ENCODE measurements around the gene ALDH1A2. TPM values are rescaled to one million over a fixed set of nuclear protein-coding genes. Genes with fewer than 3 reads are reported as not detected.
"Not testable (repeated sequence)": the region's sequence is repeated elsewhere in the genome, so short reads cannot be mapped to it uniquely, and the experiment has no call there.

Gene ALDH1A2
- 0.16 TPM for polyA plus RNA-seq (2013, experiment 1 of 2; ENCODE audit: insufficient read length)
- polyA plus RNA-seq (2013, experiment 2 of 2; ENCODE audit: insufficient read length), result 0.17 TPM

DNA sequence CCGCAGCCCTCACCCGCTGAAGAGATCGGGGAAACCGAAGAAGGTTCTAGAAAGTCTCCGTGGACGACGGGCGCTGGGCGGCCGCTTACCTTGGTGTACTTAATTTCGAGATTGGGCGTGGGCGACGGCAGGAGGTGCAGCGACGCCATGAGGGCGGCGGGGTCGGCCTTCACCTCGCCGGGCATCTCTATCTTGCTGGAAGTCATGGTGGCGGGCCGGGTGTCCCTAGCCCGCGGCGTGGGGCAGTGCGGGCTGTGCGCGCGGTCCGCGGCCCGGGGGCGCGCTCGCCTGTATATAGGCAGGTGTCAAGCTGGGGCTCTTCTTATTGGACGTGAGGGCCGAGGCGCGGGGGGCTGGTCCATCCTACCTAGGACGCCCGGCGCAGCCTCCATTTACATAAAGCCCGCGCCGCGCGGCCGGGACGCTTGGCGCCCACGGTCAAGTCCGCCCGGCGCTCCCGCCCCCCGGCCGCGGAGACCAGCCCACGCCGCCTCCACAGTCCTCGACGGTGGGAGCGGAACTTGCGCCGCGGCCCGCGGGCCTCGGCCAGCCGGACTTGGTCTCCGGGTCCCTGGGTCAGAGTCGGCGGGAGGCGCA, at the start of gene ALDH1A2:
TSS of gene ALDH1A2 (minus strand) at position 267 of the 597 bp plus-strand sequence. CDS start at position 206, 61 bp downstream.
- DNase-seq, result no peak

DNA sequence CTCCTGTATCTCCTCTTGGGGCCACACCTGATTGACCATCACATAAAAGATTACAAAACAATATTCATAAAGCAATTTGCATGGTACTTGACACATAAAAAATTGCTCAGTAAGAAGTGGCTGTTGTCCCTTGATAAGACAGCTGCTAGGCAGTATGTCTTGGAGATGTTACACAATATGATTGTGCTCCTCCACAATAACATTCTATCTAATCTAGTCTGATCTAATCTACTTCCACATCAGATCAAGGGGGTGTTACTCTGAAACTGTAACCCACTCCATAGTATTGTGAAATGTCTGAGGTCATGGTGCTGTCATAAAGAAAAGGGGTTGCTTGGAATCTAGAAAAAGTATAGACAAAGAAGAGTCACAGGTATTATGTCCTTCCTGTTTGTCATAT, 49.3 kb upstream of the ALDH1A2 start:
- no peak for DNase-seq

DNA sequence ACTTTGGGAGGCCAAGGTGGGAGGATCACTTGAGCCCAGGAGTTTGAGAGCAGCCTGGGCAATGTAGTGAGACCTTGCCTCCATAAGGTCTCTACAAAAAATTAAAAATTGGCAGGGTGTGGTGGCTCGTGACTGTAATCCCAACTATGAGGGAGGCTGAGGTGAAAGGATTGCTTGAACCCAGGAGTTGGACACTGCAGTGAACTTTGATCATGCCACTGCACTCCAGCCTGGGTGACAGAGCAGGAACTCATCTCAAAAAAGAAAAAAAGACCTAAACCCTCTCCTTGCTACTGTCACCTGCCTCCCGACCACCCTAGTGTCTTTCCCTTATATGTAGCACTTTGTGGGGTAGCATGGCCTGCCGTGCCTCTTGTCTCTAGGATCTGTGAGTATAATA, 48.9 kb upstream of the ALDH1A2 start:
- DNase-seq, result no peak

DNA sequence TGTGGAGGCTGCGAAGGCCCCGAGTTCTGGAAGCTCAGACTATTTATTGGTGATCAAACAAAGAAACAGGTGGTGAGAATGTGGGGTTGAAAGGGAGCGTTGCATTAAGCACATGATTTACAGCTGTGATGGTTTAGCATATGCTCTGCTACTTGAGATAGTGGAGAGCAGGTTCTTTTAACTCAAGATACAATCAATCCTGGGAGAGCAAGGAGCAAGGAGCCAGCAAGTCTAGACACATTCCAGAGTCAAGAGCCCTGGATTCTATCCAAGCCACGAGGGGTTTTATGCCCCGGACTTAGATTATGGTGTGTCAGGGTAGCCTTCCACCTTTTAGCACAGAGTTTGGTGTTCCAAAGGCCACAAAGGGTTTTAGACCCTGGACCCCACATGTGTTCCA, 47.8 kb upstream of the ALDH1A2 start:
- DNase-seq, result peak; percentile 4

DNA sequence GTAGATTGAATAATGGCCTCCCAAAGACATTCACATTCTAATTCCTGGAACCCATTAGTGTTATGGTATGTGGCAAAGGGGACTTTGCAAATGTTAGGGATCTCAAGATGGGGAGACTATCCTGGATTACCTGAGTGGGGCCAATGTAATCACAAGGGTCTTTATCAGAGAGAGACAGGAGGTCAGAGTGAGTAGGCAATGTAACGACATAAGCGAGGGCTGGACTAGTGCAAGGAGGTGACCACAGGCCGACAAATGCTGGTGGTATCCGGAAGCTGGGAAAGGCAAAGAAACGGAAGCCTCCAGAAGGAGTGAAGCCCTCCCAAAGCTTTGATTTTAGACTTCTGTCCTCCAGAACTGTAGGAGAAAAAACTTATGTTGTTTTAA, 46.2 kb upstream of the ALDH1A2 start:
- no peak for DNase-seq

DNA sequence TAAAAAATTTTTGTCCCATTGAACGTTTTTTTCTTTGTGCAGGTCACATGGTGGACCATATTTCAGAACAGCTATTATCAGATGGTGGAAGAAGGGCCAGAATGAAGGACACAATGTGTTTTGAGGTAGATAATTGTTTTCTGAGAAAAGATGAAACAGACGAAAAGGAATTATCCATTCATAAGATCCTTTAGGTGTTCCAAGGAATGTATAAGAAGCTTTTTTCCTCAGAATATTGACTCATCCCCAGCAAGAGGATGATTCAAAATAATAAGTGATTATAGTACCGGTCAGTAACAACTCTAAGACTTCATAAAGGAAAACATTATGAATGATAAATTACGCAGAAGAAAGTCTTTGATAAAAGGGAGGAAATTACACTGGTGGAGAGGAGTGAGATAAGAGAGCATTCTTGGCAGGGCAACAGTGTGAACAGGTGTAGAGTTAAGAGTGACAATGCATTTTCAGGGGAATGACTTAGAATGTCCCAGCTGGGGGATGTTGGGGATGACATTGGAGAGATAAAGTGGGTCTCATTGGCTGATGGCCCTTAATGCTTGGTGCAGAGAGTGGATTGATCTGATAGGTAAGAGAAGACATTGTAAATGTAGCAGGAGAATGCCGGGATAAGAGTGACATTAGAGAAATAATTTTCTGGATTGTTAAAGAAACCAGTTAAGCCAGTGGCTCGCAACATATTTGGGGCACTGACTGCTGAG, 45.6 kb upstream of the ALDH1A2 start:
- no peak for DNase-seq

DNA sequence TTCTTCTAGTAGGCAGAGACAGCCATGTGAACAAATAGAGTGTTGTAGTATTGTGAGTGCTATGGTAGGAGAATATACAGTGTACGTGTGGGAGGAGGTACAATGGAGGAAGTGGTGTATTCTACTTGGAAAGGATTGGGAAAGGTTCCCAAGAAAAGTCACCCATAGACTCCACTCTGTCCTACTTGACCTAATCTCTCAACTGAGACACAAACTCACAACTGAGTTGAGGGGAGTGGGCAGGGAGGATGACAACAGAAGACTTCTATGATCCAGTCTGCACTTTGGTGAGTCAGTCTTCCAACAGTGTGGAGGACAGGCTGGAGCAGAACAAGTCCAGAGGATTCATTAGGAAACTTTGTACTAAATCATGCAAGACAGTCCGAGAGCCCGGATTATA, 43.9 kb upstream of the ALDH1A2 start:
- DNase-seq, result no peak

DNA sequence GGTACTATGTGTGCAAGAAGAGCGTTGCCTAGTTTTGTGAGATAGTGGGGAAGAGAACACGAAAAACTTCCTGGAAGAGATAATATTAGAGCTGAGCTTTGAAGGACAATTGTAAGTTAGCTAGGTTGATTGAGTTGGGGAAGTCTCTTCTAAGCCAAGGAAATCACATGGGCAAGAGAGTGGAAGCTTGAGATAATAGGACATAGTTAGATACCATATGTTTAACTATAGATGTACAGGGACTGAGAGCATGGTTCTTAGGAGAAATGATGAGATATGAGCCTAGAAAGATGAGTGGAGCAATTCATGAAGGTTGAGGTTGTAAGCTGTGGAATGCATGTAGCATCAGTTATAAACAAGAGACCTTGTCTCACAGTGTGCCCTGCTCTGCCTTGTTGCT, 42.6 kb upstream of the ALDH1A2 start:
- DNase-seq, result no peak

DNA sequence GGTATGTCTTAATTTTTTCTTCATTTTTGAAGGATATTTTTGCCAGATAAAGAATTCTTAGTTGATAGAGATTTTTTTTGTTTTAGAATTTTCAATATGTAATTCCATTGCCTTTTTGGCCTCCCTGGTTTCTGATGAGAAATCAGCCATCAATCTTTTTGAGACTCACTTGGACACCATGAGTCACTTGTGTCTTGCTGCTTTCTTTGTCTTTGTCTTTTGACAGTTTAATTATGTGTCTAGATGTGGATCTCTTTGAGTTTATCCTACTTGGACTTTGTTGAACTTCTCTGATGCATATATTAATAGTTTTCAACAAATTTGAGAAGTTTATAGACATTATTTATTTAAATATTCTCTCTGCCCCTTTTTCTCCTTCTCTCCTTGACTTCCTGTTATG, 38.0 kb upstream of the ALDH1A2 start:
- DNase-seq, result no peak

DNA sequence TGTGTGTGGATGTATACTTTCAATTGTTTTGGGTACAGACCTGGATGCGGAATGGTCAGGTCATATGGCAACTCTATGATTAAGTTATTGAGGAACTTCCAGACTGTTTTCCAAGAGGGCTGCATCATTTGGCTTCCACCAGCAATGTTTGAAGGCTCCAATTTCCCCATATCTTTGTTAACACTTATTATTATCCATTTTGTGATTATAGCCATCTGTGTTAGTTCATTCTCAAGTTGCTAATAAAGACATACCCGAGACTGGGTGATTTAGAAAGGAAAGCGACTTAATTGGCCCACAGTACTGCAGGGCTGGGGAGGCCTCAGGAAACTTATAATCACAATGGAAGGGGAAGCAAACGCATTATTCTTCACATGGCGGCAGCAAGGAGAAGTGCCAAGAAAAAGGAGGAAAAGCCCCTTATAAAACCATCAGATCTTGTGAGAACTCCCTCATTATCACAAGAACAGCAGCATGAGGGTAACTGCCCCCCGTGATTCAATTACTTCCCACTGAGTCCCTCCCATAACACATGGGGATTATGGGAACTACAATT, 31.1 kb upstream of the ALDH1A2 start:
- DNase-seq, result no peak

DNA sequence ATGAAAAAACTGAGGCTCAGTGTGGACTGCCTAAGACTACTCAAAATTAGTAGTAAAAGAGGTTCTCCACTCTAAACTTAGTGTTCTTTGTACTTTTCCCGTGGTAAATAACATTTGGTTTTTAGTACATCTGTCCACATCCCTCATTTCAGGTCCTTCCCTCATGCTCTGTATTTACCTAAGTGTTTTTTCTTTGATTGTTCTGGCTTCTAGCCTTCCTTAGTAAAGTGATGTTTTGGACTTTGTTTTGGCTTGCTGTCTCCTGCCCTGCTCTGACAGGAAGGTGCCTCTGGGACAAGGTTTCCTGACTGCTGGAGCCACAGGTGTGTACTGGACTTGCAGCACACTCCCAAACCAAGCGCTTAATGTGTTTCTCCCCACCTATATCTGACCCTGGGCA, 29.9 kb upstream of the ALDH1A2 start:
- no peak for DNase-seq

DNA sequence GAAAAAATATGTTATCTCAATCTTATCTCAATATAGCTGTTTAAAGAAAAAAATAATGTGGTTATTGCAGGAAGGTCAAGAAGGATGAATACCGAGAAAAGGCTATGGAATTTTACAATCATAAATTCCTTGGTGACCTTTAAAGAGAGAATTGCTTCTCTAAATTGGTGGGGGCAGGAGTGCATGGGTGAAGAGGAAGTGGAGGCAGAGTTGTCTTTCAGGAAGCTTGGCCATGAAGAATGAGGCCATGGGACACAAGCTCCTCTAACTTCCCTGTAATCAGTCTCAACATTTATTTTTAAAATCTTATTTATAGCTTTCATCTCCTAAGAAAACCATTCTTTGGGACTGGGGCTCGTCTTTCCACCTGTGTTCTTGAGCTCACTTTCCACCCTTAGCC, 22.4 kb upstream of the ALDH1A2 start:
- no peak for DNase-seq

DNA sequence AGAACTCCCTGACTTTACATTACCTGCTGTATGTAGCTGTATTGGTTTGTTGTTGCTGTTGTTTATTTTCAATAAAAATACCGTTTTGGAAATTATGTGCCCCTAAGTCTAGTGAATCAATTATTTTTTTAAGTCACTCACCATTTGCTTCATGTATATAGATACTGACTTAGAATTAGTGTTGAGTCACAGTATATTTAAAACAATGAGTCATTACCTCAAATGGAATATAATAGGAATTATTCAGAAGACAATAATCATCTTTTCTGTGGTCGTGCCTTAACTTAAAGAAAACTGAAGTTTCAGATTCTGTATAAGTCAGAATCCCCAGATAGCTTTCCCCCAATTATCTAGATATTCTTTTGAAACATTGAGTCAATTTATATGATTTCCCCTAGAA, 21.0 kb upstream of the ALDH1A2 start:
- DNase-seq, result peak; percentile 58

DNA sequence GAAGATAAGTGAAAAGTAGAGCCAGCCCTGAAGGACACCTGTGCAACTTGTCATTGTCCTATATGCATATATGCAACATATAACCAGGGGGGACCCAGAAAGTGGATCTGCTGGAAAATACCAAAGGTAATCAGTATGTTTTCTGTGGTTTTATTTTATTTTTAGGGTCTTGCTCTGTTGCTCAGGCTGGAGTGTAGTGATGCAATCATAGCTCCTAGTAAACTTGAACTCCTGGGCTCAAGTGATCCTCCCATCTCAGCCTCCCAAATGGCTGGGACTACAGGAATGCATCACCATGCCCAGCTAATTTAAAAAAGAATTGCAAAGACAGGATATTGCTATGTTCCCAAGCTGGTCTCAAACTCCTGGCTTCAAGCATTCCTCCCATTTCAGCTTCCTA, 18.0 kb upstream of the ALDH1A2 start:
- no peak for DNase-seq

DNA sequence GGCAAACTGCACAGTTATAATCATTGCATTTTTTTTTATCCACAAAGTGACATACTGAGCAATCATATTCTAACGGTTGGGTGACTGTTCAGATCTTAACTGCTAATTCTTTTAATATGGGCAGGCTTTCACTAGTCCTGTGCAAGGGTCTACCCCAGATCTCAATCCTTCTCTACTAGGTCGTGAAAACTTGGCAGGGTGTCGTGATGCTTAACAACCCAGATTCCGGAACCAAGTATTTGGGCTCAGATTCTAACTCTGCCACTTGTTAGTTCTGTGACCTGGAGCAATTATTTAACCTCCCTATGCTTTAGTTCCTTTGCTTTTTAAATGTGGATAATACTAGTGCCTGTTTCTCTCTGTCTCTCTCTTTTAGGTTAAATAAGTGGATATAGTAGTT, 16.4 kb upstream of the ALDH1A2 start:
- DNase-seq, result no peak

DNA sequence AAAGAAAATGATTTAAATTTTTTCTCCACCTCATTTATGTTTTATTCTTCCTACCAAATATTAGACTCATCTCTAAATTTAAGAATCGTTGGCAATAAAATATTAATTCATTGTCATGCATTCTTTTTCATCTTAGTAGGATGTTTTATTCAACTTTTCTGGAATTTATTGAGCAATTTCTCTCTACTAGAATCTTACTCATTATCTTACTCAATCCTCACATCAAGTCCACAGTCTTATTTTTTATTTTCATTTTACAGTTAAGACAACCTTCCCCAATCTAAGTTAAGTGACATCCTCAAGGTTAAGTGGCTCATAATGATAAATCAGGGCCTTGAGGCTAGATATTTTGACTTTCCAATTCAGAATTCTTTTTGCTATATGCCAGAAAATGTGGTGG, 15.9 kb upstream of the ALDH1A2 start:
- no peak for DNase-seq

DNA sequence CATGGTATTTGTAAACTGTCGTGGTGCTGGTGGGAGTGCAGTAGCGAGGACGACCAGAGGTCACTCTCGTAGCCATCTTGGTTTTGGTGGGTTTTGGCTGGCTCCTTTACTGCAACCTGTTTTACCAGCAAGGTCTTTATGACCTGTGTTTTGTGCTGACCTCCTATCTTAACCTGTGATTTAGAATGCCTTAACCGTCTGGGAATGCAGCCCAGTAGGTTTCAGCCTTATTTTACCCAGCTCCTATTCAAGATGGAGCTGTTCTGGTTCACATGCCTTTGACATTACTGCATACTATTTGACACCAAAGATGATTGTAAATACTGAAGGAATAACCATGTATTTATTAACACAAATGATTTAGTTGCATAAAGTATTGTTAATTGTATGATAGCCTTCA, 15.4 kb upstream of the ALDH1A2 start:
- not testable (repeated sequence) for DNase-seq

DNA sequence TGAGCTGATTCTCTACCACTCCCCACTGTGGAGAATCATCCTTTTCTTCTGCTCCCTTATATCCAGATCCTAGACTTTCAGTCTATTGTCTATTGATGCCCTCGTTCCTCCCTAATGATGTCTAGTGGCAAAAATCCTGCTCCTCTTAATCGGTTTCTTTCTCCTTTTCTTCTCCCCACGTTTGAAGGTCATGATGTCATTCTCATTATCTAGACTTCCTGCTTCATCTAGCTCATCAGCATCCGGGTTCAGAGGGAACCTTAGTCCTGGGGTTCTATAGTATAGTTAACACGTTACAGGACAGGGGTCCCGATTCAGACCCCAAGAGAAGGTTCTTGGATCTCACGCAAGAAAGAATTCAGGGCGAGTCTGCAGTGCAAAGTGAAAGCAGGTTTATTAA, 14.9 kb upstream of the ALDH1A2 start:
- no peak for DNase-seq

DNA sequence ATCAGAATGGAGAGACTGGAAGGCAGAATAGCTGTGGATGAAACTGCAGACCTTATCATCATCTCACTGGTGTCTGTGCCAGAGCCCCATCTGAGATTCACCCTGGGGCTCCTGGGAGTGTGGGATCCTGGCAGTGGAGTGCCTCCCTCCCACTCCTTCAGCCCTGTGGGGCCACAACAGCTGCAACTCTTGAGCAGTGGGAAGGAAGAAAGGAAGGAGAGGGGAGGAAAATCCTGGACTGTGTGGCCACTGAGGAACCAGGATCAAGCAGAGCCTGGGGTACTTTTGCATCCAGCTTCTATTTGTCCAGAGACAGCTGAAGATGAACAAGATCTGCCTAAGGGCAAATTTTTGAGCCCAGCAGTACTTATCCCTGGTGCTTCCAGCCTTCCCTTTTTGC, 13.1 kb upstream of the ALDH1A2 start:
- no peak for DNase-seq

DNA sequence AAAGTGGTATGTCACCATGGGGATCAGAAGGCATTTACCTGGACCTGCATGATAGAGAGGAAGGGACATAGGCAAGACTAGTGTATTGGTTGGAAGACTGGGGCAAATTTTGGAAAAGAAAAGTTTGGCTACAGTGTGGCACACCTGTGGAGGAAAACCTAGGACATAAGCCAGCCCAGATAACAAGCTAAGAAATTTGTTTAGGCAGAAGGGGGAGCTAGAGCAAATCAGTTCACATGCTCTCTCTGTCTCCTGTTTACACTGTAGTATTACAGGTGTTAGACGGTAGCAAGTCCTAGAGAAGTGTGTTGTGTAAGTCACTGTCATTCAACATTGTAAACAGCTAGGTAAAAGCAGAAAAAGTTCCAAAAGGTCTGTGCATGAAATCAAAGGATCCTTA, 11.9 kb upstream of the ALDH1A2 start:
- no peak for DNase-seq

DNA sequence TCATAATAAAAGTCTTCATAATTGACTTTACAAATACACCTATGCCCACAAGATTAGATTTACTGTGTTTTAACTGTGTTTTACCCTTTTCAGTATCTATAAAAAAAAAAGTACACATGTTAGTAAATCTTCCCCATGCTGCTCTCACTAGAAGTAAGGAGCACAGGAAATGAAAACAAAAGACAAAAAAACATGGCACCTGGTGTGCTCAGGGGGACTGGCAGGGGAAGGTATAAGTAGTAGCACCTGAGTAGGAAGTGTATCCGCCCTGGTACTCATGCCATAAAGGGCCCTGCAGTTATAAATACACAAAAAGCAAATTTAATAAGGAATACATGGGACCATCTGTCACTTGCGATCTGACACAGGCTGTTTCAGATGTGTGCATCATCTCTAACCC, 8.9 kb upstream of the ALDH1A2 start:
- DNase-seq, result no peak

DNA sequence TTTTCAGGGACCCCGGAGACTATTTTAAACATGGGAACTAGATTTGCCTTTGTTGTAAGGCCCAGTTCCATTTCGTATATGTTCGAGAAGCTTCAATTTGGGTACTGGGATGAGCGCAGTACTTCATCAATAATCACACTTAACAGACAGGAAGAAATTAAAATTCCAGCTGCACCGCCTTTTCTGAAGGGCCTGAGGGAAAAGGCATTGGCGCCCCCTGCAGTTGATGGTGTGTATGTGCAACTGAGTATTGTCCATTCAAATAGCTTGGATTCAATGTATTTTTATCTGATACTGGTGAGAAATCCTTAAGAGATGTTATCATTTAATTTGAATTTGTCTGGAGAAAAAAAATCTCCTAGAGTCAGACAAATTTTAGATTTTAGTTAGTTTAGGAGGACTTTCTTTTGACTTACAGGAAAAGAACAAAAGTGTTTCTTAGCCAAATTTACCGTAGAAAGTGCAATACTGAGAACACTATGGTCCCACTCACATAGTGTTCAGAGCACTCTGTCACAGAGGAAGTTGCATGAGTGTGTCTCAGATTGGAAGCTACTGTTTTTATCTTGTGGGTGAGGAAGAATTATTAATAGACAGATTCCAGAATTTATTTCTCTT, 5.4 kb upstream of the ALDH1A2 start:
- DNase-seq, result peak; percentile 60

DNA sequence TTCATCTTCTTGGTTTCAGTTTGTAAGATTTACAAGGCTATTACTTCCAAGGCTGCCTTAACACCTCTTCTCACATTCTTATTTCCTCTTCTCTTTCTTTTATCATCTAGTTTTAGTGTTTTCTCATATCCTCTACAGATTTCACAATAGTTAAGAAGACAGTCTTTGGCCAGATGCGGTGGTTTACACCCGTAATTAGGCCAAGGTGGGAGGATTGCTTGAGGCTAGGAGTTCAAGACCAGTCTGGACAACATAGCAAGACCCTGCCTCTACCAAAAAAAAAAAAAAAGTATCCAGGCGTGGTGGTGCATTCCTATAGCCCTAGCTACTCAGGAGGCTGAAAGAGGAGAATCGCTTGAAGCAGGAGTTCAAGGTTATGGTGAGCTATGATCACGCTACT, 3.5 kb upstream of the ALDH1A2 start:
- no peak for DNase-seq
